Adrenal gland (tissue), 5 donors: ENCODE measurements around the gene CACNA1E.

ENCODE experiments used
- POLR2A ChIP-seq, 2 donors: fragments of 450-650 bp; IDR thresholded peaks; one replicate each; pipeline ENCODE4 v1.6.1; 2017; ENCODE audit warnings: antibody characterized with exemption in 2 of 2, mild to moderate bottlenecking in 2 of 2, moderate library complexity in 1 of 2
- TF ChIP-seq, protein P1 (sequence below), 6 experiments: fragments of 450-650 bp in 4 of 6; fragments of 200-600 bp in 2 of 6; sonication (generic) in 1 of 6; IDR thresholded peaks; 1 replicate in 5 of 6; 2 replicates in 1 of 6; pipeline versions ENCODE4 v1.5.1 to v1.8.0; 2016 to 2021; ENCODE audit warnings: antibody characterized with exemption in 6 of 6, mild to moderate bottlenecking in 2 of 6, moderate library complexity in 1 of 6
- donor health status: DM: no; HTN: no; CAD: no.

GRCh38 chr1:181556631-181557030 lies 73.3 kb downstream of the CACNA1E start:
- TF ChIP-seq, protein P1, sequence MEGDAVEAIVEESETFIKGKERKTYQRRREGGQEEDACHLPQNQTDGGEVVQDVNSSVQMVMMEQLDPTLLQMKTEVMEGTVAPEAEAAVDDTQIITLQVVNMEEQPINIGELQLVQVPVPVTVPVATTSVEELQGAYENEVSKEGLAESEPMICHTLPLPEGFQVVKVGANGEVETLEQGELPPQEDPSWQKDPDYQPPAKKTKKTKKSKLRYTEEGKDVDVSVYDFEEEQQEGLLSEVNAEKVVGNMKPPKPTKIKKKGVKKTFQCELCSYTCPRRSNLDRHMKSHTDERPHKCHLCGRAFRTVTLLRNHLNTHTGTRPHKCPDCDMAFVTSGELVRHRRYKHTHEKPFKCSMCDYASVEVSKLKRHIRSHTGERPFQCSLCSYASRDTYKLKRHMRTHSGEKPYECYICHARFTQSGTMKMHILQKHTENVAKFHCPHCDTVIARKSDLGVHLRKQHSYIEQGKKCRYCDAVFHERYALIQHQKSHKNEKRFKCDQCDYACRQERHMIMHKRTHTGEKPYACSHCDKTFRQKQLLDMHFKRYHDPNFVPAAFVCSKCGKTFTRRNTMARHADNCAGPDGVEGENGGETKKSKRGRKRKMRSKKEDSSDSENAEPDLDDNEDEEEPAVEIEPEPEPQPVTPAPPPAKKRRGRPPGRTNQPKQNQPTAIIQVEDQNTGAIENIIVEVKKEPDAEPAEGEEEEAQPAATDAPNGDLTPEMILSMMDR (IDR thresholded peaks at IDR 0.05) = no peak
- no peak for TF ChIP-seq POLR2A (IDR thresholded peaks at IDR 0.05)
